NCI-H524 treated with DMSO at 0.1 percent for 48 hours (cell line): ENCODE measurements around the gene ARSB.
"Not testable (repeated sequence)": the region's sequence is repeated elsewhere in the genome, so short reads cannot be mapped to it uniquely, and the experiment has no call there.

ENCODE experiments used
- DNase-seq: peaks from one replicate; lab custom pipeline; 2025; lab: John Stamatoyannopoulos, UW

ARSB gene

GRCh38 chr5:78779262-78779661 lies 205.8 kb downstream of the ARSB start:
- DNase-seq, result no peak

DNA sequence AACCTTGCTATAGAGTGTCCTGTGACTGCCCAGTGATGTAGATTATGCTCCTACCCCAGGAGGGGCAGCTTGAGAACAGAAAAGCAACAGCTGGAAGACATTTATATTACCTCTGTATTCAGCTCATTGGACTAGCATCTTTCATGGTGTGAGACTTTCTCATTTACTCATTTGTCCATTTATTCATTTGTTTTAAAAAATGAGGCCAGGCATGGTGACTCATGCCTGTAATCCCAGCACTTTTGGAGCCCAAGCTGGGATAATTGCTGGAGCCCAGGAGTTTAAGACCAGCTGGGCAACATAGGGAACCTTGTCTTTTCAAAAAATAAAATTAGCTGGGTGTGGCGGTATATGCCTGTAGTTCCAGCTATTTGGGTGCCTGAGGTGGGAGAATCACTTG lies 206.6 kb downstream of the ARSB start:
- DNase-seq, result no peak

GRCh38 chr5:78777901-78778300 lies 207.2 kb downstream of the ARSB start:
- DNase-seq, result no peak

DNA sequence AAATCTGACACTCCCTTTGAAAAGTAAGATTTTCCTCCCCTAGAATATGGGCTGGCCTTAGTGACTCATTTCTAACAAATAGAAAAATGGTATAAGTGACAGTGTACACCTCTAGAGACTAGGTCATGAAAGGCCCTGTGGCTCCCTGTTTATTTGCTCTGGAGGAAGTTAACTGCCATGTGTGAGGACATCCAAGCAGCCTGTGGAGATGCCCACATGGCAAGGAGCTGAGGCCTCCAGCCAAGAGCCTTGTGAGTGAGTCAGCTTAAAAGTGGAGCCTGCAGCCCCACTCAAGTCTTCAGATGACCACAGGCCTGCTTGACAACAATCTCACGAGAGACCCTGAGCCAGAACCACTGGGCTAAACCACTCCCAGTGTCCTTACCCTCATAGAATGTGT lies 208.5 kb downstream of the ARSB start:
- no peak for DNase-seq

GRCh38 chr5:78773655-78774054 lies 211.5 kb downstream of the ARSB start:
- no peak for DNase-seq

DNA sequence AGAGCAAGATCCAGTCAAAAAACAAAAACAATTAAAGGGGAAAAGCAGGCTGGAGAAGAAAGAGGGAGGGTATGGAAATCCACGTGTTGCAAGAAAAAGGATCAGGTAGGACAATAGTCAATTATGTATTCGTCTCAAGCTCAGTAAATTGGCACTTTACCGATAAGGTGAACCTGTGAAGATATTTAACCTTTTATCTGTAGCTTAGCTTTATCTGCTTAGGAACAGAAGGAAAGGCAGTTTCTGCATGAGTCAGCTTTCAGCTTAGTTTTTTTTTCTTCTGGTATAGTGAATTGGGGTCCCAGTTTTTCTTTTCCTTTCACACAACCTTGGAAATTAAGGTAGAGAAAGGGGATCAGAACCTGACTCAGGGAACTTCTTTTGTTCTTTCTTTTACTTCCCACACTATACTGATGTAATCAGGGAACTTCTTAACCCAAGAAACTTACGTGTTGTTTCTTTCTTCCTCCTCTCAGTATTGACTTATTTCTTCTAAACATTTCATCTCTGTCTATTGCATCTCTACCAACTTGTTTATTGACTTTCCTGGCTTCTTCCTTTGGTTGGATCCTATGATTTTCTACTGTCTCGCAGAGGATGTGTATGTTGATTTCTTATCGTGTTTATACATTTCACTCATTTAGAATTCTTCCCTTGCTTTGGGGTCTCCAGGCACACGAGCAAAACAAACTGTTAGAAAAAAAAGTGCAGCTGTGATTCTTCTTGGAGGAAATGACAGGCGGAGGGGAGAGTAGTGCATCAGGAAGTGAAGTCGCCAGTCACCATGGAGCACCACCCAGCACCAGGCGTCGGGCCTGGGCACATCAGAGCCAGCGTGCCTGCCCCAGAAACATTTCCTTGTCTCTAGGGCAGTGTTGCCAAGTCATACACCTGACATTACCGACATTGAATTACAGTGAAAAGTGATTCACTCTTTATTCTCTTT lies 213.6 kb downstream of the ARSB start:
- DNase-seq, result no peak

- DNase-seq, result no peak
Measured at GRCh38 chr5:78768781-78769380, 216.2 kb downstream of the ARSB start.

DNA sequence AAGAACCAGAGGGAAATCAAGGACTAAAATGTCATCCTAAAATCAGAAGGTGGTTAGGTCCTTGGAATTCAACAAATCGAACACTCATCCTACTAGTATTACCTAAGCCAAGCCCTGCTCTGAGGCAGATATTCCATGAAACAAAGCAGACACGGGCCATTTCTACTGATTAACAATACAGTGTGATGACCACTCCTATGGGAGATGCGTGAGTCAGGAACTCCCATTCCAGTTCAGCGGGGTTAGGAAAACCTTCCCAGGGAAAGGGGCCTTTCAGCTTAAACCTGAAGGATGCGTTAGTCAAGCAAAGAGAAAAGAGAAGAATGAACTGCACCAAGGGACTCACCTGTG lies 218.7 kb downstream of the ARSB start:
- no peak for DNase-seq

GRCh38 chr5:78765756-78766411 lies 219.2 kb downstream of the ARSB start:
- DNase-seq, result no peak

- DNase-seq, result no peak
Measured at GRCh38 chr5:78765116-78765515, 220.0 kb downstream of the ARSB start.

DNA sequence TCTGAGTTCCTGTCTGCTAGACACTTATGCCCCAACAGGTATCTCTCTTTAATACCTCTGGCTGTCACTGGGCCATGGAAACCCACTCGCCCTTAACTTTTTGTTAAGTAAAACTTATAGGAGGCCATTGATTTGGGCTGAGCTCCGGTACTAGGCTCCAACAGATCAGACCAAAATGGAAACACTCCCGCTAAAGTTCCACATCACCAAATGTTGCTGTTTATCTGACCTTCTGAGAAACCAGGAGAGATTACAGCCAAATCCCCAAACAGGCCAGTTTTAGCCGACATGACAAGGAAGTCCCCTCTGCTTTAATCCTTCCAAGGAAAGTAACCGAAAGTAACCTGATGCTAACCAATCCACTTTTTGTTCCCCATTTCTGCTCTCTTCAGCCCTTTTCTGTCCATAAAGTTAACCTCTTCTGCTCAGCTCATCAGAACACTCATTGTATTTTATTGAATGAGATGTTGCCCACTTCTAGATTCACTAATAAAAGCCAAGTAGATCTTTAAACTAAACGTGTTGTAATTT lies 221.4 kb downstream of the ARSB start:
- no peak for DNase-seq

GRCh38 chr5:78762743-78763142 lies 222.4 kb downstream of the ARSB start:
- not testable (repeated sequence) for DNase-seq

GRCh38 chr5:78761840-78762239 lies 223.3 kb downstream of the ARSB start:
- no peak for DNase-seq

DNA sequence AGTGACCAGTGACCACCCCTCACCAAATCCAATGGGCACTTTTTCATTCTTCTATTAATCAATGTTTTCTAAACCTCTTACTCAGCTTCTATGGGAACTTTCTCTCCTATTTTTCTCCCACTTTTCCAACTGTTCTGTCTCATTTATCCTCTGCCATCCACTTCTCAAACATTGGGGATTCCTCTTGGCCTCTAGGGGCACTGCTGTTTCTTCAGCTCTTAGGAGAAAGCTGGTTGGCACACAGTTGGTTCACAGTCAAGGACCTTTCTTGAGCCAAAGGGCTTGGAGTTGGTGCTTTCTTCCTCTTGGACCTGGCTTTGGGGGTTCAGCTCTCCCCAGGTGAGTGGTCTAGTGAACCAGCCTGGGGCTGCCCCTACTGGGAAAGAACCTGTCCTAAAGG lies 224.3 kb downstream of the ARSB start:
- no peak for DNase-seq

- DNase-seq, result no peak
Measured at GRCh38 chr5:78760366-78760765, 224.7 kb downstream of the ARSB start.

GRCh38 chr5:78758169-78758839 lies 226.8 kb downstream of the ARSB start:
- DNase-seq, result no peak

GRCh38 chr5:78757269-78758053 lies 227.6 kb downstream of the ARSB start:
- no peak for DNase-seq

DNA sequence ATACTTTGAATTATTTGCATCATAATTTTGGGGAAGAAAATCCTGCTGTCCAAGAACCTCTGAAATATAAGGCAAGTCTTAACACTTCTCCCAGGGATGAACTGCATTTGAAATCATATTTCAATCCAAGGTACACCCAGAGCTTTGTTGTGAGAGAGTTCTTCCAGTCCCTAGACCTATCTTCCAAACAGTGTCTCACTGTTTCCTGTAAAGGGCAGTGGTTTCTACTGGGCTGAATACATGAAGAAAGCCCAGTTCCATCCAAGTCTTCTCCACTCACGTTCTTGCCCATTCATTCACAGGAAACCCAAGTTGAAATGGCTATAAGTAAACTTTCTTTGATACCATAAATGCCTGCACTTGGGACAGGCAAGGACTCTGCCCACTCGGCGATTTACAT lies 228.3 kb downstream of the ARSB start:
- no peak for DNase-seq

DNA sequence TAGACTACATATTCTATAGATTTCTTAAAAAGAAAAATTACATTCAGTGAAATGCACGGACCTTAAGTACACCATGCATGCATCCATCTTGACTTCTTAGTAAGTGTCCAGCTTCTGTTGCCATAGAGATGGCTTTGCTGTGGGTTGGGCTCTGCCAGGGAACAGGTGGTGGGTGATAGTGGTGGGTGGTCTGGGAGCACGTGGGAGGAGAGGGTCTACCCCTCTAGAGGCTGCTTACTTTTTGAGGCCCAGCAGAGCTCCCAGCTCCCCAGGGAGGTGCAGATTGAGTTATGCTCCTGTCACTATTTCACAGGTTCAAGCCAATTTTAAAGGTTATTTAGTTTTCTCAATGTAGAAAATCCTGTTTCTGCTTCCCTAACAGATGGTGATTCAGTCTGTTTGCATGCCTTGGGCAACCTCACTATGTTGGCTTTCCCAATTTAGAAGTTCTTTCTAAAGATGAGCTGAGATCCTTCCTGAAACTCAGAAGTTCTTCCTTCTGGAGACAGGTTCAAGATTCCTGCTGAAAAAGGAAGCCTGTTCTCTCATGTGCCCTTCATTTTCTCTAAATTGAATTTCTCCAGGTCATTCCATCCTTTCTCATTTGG lies 229.2 kb downstream of the ARSB start:
- DNase-seq, result no peak

DNA sequence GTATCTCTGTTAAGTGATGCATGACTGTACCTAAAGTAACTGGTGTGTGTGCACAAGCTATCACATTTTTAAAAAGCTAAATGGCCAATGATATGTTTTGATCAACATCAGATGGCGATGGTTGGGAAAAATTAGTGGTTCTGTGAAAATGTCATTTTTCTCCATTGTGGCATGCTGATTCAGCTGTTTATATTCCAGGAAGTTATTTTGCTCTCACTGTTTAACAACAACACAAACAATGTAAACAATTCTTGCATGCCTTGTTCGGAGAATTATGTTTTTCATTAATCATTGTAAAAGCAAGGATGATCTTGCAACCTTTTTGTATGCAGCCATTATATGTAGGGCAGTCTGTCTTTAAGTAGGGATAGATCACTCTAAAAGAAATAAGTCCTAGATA lies 230.5 kb downstream of the ARSB start:
- no peak for DNase-seq

GRCh38 chr5:78753093-78753531 lies 232.0 kb downstream of the ARSB start:
- no peak for DNase-seq
